ENCODE data around the gene LMF1. TPM values are rescaled to one million over a fixed set of nuclear protein-coding genes. Genes with fewer than 3 reads are reported as not detected.

LMF1 gene
- total and polyA plus RNA-seq, 2 of the 4 experiments (the other 2 are of a cell fraction), result 7.7 to 13.1 TPM

DNA sequence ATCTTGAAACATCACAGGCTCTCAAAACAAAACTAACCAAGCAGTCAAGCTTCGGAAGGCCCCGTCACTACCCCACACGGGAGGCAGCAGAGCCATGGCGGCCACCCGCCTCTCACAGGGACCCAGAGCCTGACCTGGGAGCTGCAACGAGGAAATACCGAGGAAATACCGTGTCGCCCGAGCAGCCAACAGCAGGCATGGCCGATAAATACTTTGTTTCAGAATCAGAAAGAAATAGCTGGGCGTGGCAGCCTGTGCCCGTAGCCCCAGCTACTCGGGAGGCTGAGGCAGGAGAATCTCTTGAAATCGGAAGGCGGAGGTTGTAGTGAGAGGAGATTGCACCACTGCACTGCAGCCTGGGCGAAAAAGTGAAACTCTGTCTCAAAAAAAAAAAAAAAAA, 6.9 kb downstream of the LMF1 start:
- Histone ChIP-seq H3K56ac (ENCODE audit: extremely low read depth, insufficient read depth, low read length) (no peak overlapping the region), H2AFZ (replicated peaks; ENCODE audit: low read length, poor library complexity) (no peak overlapping the region), H4K91ac (ENCODE audit: insufficient read depth, low read depth, low read length) (no peak overlapping the region), H2AK9ac (replicated peaks; ENCODE audit: low read depth, low read length, poor library complexity) (no peak overlapping the region), H3K9me1 (ENCODE audit: insufficient read depth, low read length) (no peaks in the 10 kb centered on the region), H3K18ac (ENCODE audit: low read depth, low read length) (no peak overlapping the region), H3K9ac (ENCODE audit: low read depth, low read length) (no peak overlapping the region), H2BK5ac (ENCODE audit: low read depth, low read length, poor library complexity, severe bottlenecking) (no peak overlapping the region), H3K9me3 (ENCODE audit: control insufficient read depth, insufficient read depth, low read length) (peaks cover 7% of the 10 kb centered on the region; the same call in 1 of the 2 replicates), H2BK15ac (ENCODE audit: low read depth, low read length) (no peak overlapping the region), H3K27me3 (ENCODE audit: control insufficient read depth, insufficient read depth, low read length) (no peaks in the 10 kb centered on the region), H2BK20ac (ENCODE audit: low read depth, low read length) (no peak overlapping the region), H3K4me2 (ENCODE audit: low read depth, low read length) (no peak overlapping the region), H4K8ac (ENCODE audit: low read depth in 2 of 2, low read length in 2 of 2) (no peak overlapping the region), H3K36me3 (ENCODE audit: control insufficient read depth, insufficient read depth, low read length) (peaks cover 12% of the 10 kb centered on the region), H2BK120ac (ENCODE audit: low read depth, low read length) (no peak overlapping the region), H4K20me1 (ENCODE audit: insufficient read depth, low read length) (0 out of 2 replicates have a peak, but pooled peaks cover 7% of the 10 kb centered on the region), H3K4me3 (ENCODE audit: insufficient read depth, low read depth, low read length) (no peak overlapping the region), H3K4me1 (ENCODE audit: control insufficient read depth, insufficient read depth, low read length) (no peaks in the 10 kb centered on the region), H3K27ac (ENCODE audit: insufficient read depth, low read length) (no peak overlapping the region), H3K79me1 (ENCODE audit: low read depth in 1 of 2, low read length in 2 of 2) (peaks cover 4 to 6% of the 10 kb centered on the region in 2 experiments; a peak in 3 of 4 replicates), H3K4ac (ENCODE audit: low read depth, low read length) (no peak overlapping the region), H2AK5ac (ENCODE audit: low read depth, low read length) (no peak overlapping the region), H3K23ac (ENCODE audit: low read depth, low read length) (no peak overlapping the region), H4K5ac (ENCODE audit: low read depth, low read length) (no peak overlapping the region), H3K14ac (replicated peaks; ENCODE audit: low read depth, low read length) (no peak overlapping the region)
- intact Hi-C loops (cut with micrococcal nuclease) (no loop called here), dilution Hi-C loops (cut with HindIII; ENCODE audit: low sequenced_read_pairs, unreplicated experiment) (no loop called here), in situ Hi-C loops (cut with MboI; ENCODE audit: low sequenced_read_pairs) (no loop called here)
- ChIA-PET CTCF (interaction anchor here (0.6 kb wide), 1 partner anchor 230 kb away, joined by 3 read pairs; no protein-coding TSS in a partner anchor), POLR2A (ENCODE audit: unreplicated experiment) (interaction anchor here (0.6 kb wide), 1 partner anchor 17 kb away, joined by 6 read pairs; no protein-coding TSS in a partner anchor)
- no peak for TF ChIP-seq MAFK (IDR thresholded peaks at IDR 0.05; ENCODE audit: low read depth, low read length)
- TF ChIP-seq RCOR1 (IDR thresholded peaks at IDR 0.05; ENCODE audit: insufficient replicate concordance, low read length), result no peak
- TF ChIP-seq NFE2L2 (IDR thresholded peaks at IDR 0.05; ENCODE audit: low read depth, low read length), result no peak
- no peak for TF ChIP-seq MXI1 (IDR thresholded peaks at IDR 0.05; ENCODE audit: borderline replicate concordance, low read depth, low read length)
- no peak for TF ChIP-seq SMC3 (IDR thresholded peaks at IDR 0.05; ENCODE audit: low read depth, low read length)
- no peak for TF ChIP-seq FOS (IDR thresholded peaks at IDR 0.05; ENCODE audit: low read depth, low read length)
- TF ChIP-seq BHLHE40 (IDR thresholded peaks at IDR 0.05; ENCODE audit: low read depth, low read length), result no peak
- TF ChIP-seq, protein P1, sequence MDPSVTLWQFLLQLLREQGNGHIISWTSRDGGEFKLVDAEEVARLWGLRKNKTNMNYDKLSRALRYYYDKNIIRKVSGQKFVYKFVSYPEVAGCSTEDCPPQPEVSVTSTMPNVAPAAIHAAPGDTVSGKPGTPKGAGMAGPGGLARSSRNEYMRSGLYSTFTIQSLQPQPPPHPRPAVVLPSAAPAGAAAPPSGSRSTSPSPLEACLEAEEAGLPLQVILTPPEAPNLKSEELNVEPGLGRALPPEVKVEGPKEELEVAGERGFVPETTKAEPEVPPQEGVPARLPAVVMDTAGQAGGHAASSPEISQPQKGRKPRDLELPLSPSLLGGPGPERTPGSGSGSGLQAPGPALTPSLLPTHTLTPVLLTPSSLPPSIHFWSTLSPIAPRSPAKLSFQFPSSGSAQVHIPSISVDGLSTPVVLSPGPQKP (IDR thresholded peaks at IDR 0.05; ENCODE audit: borderline replicate concordance, low read depth, low read length), result no peak
- no peak for TF ChIP-seq POLR2A (IDR thresholded peaks at IDR 0.05; ENCODE audit: low read depth, low read length)
- no peak for TF ChIP-seq CHD1 (IDR thresholded peaks at IDR 0.05; ENCODE audit: low read depth, low read length)
- TF ChIP-seq, protein P2, sequence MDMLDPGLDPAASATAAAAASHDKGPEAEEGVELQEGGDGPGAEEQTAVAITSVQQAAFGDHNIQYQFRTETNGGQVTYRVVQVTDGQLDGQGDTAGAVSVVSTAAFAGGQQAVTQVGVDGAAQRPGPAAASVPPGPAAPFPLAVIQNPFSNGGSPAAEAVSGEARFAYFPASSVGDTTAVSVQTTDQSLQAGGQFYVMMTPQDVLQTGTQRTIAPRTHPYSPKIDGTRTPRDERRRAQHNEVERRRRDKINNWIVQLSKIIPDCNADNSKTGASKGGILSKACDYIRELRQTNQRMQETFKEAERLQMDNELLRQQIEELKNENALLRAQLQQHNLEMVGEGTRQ (IDR thresholded peaks at IDR 0.05; ENCODE audit: low read depth, low read length), result no peak
- TF ChIP-seq RAD21 (IDR thresholded peaks at IDR 0.05; ENCODE audit: low read length), result no peak
- TF ChIP-seq CEBPB (IDR thresholded peaks at IDR 0.05; ENCODE audit: low read depth, low read length), result no peak
- no peak for TF ChIP-seq MAZ (IDR thresholded peaks at IDR 0.05; ENCODE audit: borderline replicate concordance, low read depth, low read length)
- TF ChIP-seq RFX5 (IDR thresholded peaks at IDR 0.05; ENCODE audit: low read depth, low read length), result no peak
- TF ChIP-seq, protein P3, sequence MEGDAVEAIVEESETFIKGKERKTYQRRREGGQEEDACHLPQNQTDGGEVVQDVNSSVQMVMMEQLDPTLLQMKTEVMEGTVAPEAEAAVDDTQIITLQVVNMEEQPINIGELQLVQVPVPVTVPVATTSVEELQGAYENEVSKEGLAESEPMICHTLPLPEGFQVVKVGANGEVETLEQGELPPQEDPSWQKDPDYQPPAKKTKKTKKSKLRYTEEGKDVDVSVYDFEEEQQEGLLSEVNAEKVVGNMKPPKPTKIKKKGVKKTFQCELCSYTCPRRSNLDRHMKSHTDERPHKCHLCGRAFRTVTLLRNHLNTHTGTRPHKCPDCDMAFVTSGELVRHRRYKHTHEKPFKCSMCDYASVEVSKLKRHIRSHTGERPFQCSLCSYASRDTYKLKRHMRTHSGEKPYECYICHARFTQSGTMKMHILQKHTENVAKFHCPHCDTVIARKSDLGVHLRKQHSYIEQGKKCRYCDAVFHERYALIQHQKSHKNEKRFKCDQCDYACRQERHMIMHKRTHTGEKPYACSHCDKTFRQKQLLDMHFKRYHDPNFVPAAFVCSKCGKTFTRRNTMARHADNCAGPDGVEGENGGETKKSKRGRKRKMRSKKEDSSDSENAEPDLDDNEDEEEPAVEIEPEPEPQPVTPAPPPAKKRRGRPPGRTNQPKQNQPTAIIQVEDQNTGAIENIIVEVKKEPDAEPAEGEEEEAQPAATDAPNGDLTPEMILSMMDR (conservative IDR thresholded peaks at IDR 0.05; ENCODE audit: low read depth, low read length), result no peak
- DNase-seq (no peak), ATAC-seq (ENCODE audit: low read depth) (no peak)
- WGBS, 2 experiments (ENCODE audit: extremely low coverage in 2 of 2, insufficient read length in 1 of 2), result 91% methylated on average over 9 of the region's 17 CpGs; no CpG with 5 or more reads in 1 of the 2 experiments
- BruUV-seq (replicated peaks), result no TSS peak
